ENCODE measurements around the gene TMPRSS9. TPM values are rescaled to one million over a fixed set of nuclear protein-coding genes. Genes with fewer than 3 reads are reported as not detected.

The TMPRSS9 gene
- total RNA-seq, 1 experiment from 2014 or later = 0.23 TPM

DNA sequence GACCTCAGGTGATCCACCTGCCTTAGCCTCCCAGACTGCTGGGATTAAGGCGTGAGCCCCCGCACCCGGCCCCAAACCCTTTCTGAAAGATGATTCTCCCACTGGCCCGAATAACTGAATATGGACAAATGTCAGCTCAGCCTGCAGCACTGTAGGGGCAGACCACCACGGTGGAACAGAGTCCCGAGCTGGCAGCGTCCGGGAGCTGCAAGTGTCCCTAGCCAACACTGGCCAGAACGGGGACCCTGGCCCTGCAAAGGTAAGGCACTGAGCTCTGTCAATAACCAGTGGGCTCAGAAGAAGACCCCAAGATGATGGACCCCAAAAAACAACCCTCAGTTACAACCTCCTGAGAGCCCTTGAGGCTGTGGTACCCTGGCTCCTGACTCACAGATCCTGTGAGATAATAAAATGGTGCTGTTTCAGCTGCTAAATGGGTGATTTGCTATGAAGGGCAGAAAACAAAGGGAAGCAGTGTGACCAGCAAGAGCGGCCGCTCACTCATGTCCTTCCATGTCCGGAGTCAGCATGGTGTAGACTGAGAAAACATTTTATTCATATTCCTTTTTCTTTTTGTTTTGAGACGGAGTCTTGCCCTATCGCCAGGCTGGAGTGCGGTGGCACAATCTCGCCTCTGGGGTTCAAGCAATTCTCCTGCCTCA is 33.2 kb upstream of the TMPRSS9 start:
- ATAC-seq = no peak
- intact Hi-C loops (cut with micrococcal nuclease; ENCODE audit: unreplicated experiment) = no loop called here
- in situ Hi-C loops (cut with HindIII; ENCODE audit: low pct_unique_long_range_greater_than_20kb, low sequenced_read_pairs) = no loop called here
- no peak for TF ChIP-seq TCF7L2 (IDR thresholded peaks at IDR 0.05; ENCODE audit: low read depth, low read length)
- no peak for TF ChIP-seq POLR2AphosphoS5 (IDR thresholded peaks at IDR 0.05; ENCODE audit: low read depth, low read length)
- no peak for TF ChIP-seq SIN3A (IDR thresholded peaks at IDR 0.05; ENCODE audit: borderline replicate concordance, insufficient read depth, low read depth, low read length)
- TF ChIP-seq, protein P1, sequence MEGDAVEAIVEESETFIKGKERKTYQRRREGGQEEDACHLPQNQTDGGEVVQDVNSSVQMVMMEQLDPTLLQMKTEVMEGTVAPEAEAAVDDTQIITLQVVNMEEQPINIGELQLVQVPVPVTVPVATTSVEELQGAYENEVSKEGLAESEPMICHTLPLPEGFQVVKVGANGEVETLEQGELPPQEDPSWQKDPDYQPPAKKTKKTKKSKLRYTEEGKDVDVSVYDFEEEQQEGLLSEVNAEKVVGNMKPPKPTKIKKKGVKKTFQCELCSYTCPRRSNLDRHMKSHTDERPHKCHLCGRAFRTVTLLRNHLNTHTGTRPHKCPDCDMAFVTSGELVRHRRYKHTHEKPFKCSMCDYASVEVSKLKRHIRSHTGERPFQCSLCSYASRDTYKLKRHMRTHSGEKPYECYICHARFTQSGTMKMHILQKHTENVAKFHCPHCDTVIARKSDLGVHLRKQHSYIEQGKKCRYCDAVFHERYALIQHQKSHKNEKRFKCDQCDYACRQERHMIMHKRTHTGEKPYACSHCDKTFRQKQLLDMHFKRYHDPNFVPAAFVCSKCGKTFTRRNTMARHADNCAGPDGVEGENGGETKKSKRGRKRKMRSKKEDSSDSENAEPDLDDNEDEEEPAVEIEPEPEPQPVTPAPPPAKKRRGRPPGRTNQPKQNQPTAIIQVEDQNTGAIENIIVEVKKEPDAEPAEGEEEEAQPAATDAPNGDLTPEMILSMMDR (IDR thresholded peaks at IDR 0.05) = no peak
- Histone ChIP-seq H3K4me1 (ENCODE audit: control insufficient read depth, insufficient read depth, low read length) (peaks cover 14% of the 10 kb centered on the region), H3K27ac (ENCODE audit: low read length) (no peak overlapping the region), H3K9me3 (ENCODE audit: control insufficient read depth, insufficient read depth, low read depth, low read length) (no peaks in the 10 kb centered on the region), H3K36me3 (ENCODE audit: control insufficient read depth, insufficient read depth, low read length) (peaks cover 3% of the 10 kb centered on the region; the same call in 1 of the 2 replicates), H3K4me3 (ENCODE audit: low read depth in 2 of 2, low read length in 2 of 2) (peak overlapping the region; percentile 85 to 93; a peak in 3 of 4 replicates), H3K27me3 (ENCODE audit: control insufficient read depth, insufficient read depth, low read length) (no peaks in the 10 kb centered on the region)
- BruUV-seq (replicated peaks) = no TSS peak
- ChIA-PET POLR2A (no interaction called here), CTCF (no interaction called here)
- DNase-seq (ENCODE audit: low read depth, low spot score) = no peak

DNA sequence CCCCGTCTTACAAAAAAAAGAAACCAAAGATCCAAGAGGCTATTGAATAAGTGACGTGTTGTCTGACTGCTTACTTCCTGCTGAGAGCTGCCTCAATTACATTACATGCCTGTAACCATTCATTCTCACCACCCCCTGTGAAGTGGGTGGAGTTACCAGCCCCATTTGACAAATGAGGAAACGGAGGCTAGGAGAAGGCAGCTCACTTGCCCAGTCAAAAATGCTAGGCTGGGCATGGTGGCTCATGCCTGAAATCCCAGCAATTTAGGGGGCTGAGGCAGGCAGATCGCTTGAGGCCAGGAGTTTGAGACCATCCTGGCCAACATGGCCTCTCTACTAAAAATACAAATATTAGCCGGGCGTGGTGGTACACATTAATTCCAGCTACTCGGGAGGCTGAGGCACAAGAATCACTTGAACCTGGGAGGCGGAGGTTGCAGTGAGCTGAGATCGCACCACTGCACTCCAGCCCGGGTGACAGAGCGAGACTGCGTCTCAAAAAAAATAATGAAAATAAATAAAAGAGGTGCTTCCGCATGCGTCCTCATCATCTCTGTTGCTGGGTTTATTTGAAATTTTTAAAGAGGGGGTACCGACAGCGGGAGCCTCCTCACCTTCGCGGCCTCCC is 32.2 kb upstream of the TMPRSS9 start:
- intact Hi-C loops (cut with micrococcal nuclease; ENCODE audit: unreplicated experiment) (no loop called here), in situ Hi-C loops (cut with HindIII; ENCODE audit: low pct_unique_long_range_greater_than_20kb, low sequenced_read_pairs) (no loop called here)
- H3K27ac ChIP-seq (ENCODE audit: low read length) = peak overlapping the region; percentile 93
- no peaks in the 10 kb centered on the region for H3K9me3 ChIP-seq (ENCODE audit: control insufficient read depth, insufficient read depth, low read depth, low read length)
- peak; percentile 37; the same call in 1 of the 2 replicates for ATAC-seq
- DNase-seq (ENCODE audit: low read depth, low spot score) = no peak
- H3K4me3 ChIP-seq (ENCODE audit: low read depth in 2 of 2, low read length in 2 of 2) = peak overlapping the region; percentile 85 to 93
- TF ChIP-seq, protein P1 (IDR thresholded peaks at IDR 0.05) = no peak
- no peak for TF ChIP-seq POLR2AphosphoS5 (IDR thresholded peaks at IDR 0.05; ENCODE audit: low read depth, low read length)
- TF ChIP-seq SIN3A (IDR thresholded peaks at IDR 0.05; ENCODE audit: borderline replicate concordance, insufficient read depth, low read depth, low read length) = no peak
- TF ChIP-seq, protein P2, sequence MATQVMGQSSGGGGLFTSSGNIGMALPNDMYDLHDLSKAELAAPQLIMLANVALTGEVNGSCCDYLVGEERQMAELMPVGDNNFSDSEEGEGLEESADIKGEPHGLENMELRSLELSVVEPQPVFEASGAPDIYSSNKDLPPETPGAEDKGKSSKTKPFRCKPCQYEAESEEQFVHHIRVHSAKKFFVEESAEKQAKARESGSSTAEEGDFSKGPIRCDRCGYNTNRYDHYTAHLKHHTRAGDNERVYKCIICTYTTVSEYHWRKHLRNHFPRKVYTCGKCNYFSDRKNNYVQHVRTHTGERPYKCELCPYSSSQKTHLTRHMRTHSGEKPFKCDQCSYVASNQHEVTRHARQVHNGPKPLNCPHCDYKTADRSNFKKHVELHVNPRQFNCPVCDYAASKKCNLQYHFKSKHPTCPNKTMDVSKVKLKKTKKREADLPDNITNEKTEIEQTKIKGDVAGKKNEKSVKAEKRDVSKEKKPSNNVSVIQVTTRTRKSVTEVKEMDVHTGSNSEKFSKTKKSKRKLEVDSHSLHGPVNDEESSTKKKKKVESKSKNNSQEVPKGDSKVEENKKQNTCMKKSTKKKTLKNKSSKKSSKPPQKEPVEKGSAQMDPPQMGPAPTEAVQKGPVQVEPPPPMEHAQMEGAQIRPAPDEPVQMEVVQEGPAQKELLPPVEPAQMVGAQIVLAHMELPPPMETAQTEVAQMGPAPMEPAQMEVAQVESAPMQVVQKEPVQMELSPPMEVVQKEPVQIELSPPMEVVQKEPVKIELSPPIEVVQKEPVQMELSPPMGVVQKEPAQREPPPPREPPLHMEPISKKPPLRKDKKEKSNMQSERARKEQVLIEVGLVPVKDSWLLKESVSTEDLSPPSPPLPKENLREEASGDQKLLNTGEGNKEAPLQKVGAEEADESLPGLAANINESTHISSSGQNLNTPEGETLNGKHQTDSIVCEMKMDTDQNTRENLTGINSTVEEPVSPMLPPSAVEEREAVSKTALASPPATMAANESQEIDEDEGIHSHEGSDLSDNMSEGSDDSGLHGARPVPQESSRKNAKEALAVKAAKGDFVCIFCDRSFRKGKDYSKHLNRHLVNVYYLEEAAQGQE (IDR thresholded peaks at IDR 0.05; ENCODE audit: insufficient read depth in 1 of 2, low read depth in 2 of 2, low read length in 1 of 2) = no peak
- no peak for TF ChIP-seq TCF7L2 (IDR thresholded peaks at IDR 0.05; ENCODE audit: low read depth, low read length)
- H3K27me3 ChIP-seq (ENCODE audit: control insufficient read depth, insufficient read depth, low read length) = no peaks in the 10 kb centered on the region
- BruUV-seq (replicated peaks) = TSS peak; percentile 87
- ChIA-PET CTCF (interaction anchor here (0.6 kb wide), 1 partner anchor 251 kb away, joined by 7 read pairs; no protein-coding TSS in a partner anchor), POLR2A (interaction anchor here (0.6 kb wide), 2 partner anchors 12 to 214 kb away, joined by 3 to 4 read pairs; no protein-coding TSS in a partner anchor)
- H3K4me1 ChIP-seq (ENCODE audit: control insufficient read depth, insufficient read depth, low read length) = peaks cover 14% of the 10 kb centered on the region
- peaks cover 3% of the 10 kb centered on the region; the same call in 1 of the 2 replicates for H3K36me3 ChIP-seq (ENCODE audit: control insufficient read depth, insufficient read depth, low read length)
